HEK293T (cell line): Measurements from ENCODE around the gene TECTB.

Source experiments
- BHLHE40 ChIP-seq: fragments of 450-650 bp; IDR thresholded peaks from 2 replicates; pipeline ENCODE4 v1.6.1; 2016; ENCODE audit warnings: mild to moderate bottlenecking, moderate library complexity, borderline replicate concordance
- CTBP1 ChIP-seq: fragments of 450-650 bp; IDR thresholded peaks from 2 replicates; pipeline ENCODE4 v1.6.1; 2016; ENCODE audit warnings: borderline replicate concordance
- FOXA1 ChIP-seq: fragments of 450-650 bp; IDR thresholded peaks from 2 replicates; pipeline ENCODE4 v1.6.1; 2016; ENCODE audit warnings: mild to moderate bottlenecking
- LEF1 ChIP-seq: fragments of 450-650 bp; IDR thresholded peaks from 2 replicates; pipeline ENCODE4 v1.6.1; 2017; ENCODE audit warnings: mild to moderate bottlenecking, borderline replicate concordance
- PKNOX1 ChIP-seq: fragments of 450-650 bp; IDR thresholded peaks from 2 replicates; pipeline ENCODE4 v1.6.1; 2016

GRCh38 chr10:112335868-112336265 is 52.7 kb downstream of the TECTB start:
- TF ChIP-seq CTBP1: no peak
- no peak for TF ChIP-seq BHLHE40
- TF ChIP-seq FOXA1: no peak
- TF ChIP-seq PKNOX1: no peak
- no peak for TF ChIP-seq LEF1
